Measurements from ENCODE around the gene UBXN1.

DNA sequence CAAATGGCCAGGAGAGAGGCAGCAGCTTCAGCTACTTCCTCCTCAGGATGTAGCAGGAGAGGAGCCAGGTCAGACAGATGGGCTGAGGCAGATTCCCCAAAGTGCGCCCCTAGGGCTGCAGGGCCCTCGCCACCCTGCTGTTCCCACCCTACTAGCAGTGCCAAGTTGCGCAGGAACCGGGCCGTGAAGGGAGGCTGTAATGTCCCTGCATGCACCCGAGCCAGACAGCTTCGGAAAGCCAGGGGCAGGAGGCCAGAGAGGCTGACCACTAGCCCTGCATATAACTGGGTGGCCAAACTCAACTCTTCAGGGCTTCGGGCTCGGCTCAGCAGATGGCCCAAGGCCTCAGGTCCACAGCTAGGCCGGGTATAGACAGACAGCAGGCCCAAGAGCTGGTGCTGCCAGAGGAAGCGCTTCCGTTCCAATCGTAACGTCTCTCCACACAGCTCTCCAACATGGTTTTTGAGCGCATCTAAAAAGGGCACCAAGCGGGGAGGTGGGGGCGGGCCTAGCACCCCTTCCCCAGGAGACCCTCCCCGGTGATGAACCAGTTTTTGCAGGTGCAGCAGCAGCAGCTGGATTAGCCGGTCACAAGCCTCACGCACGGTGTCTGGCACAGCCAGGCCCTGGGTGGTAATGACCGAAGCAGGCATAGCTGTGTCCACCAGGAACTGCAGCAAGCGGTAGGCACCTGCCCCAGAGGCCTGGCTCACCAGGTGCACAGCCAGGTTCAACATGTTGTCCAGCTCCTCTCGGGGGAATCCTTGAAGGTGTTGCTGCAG, 30.5 kb downstream of the UBXN1 start:
- TF ChIP-seq CTCF (IDR thresholded peaks at IDR 0.05), result no peak
- no peak for TF ChIP-seq POLR2A (IDR thresholded peaks at IDR 0.05; ENCODE audit: low read depth)
